OCI-LY1 (cell line): ENCODE data around the gene SLC43A2.

ENCODE experiments used
- EZH2 ChIP-seq: fragments of 200-600 bp; sonication (generic), shearing (Covaris generic); IDR thresholded peaks from 2 replicates; pipeline ENCODE4 v1.8.0; 2017; ENCODE audit warnings: borderline replicate concordance, mixed run types, mild to moderate bottlenecking, antibody characterized with exemption, low read length, moderate library complexity, mixed read lengths
- TF ChIP-seq, protein P1 (sequence below): fragments of 200-600 bp; sonication (generic), shearing (Covaris generic); IDR thresholded peaks from 2 replicates; pipeline ENCODE4 v1.5.1; 2017; ENCODE audit warnings: mild to moderate bottlenecking, antibody characterized with exemption, low read length, moderate library complexity, mixed read lengths

DNA sequence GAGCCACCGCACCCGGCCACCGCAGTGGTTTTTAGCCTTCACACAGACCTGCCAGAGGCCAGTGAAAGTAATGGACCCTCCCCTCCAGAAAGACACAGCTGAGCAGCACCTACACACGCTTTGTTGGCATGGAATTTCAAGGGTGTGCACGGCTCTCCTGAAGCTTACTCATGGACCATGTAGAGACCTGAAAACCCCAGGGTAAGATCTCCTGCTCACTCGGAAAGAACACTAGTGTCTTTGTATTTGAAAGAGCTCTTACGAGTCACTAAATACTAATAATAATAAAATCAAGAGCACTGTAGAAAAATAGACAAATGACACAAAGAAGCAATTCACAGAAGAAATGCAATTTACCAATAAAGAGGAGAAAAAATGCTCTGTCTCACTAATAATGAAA, 20.0 kb downstream of the SLC43A2 start:
- no peak for TF ChIP-seq EZH2
- TF ChIP-seq, protein P1, sequence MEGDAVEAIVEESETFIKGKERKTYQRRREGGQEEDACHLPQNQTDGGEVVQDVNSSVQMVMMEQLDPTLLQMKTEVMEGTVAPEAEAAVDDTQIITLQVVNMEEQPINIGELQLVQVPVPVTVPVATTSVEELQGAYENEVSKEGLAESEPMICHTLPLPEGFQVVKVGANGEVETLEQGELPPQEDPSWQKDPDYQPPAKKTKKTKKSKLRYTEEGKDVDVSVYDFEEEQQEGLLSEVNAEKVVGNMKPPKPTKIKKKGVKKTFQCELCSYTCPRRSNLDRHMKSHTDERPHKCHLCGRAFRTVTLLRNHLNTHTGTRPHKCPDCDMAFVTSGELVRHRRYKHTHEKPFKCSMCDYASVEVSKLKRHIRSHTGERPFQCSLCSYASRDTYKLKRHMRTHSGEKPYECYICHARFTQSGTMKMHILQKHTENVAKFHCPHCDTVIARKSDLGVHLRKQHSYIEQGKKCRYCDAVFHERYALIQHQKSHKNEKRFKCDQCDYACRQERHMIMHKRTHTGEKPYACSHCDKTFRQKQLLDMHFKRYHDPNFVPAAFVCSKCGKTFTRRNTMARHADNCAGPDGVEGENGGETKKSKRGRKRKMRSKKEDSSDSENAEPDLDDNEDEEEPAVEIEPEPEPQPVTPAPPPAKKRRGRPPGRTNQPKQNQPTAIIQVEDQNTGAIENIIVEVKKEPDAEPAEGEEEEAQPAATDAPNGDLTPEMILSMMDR: no peak
